Cardiac muscle cell (in vitro differentiated cells and primary cell): ENCODE results near the gene KRTAP3-3. TPM values are rescaled to one million over a fixed set of nuclear protein-coding genes. Genes with fewer than 3 reads are reported as not detected.

ENCODE experiments used
- DNase-seq, 2 donors: peaks; one replicate each; pipeline versions ENCODE4 v3.0.0 to v3.0.0-alpha.2; 2010 to 2017; ENCODE audit warnings: low read depth in 1 of 2, low spot score in 1 of 2
- H3K27ac ChIP-seq: fragments of 200-600 bp; sonication (generic); 2 replicates; pipeline ENCODE4 v1.5.1; 2016
- H3K27me3 ChIP-seq: fragments of 200-600 bp; sonication (generic); 2 replicates; pipeline ENCODE4 v1.6.0; 2016; ENCODE audit warnings: control low read depth
- H3K36me3 ChIP-seq: fragments of 200-600 bp; sonication (generic); 2 replicates; pipeline ENCODE4 v1.5.1; 2016; ENCODE audit warnings: control low read depth
- H3K4me1 ChIP-seq: fragments of 200-600 bp; sonication (generic); 2 replicates; pipeline ENCODE4 v1.8.1; 2017; ENCODE audit warnings: low read depth, mild to moderate bottlenecking, mixed run types
- H3K4me3 ChIP-seq: fragments of 200-600 bp; sonication (generic); 2 replicates; pipeline ENCODE4 v1.5.1; 2016; ENCODE audit warnings: mild to moderate bottlenecking
- H3K9me3 ChIP-seq: fragments of 200-600 bp; sonication (generic); 2 replicates; pipeline ENCODE4 v1.5.1; 2017; ENCODE audit warnings: low read depth, mild to moderate bottlenecking, control low read depth
- polyA plus RNA-seq: library from polyadenylated mRNA; unstranded; fragments of >200 nt; fragmentation: Nextera tagmentation; extraction: Ambion mirVana; gene quantifications from 2 replicates; pipeline ENCODE4 v1.2.1, GENCODE V29; 2016
- total RNA-seq: library from RNA; depleted of rRNA; stranded (reverse); fragments of >200 nt; gene quantifications from 2 replicates; pipeline ENCODE4 v1.2.3, GENCODE V29; 2016
- TF ChIP-seq, protein P1 (sequence below): IDR thresholded peaks from 2 replicates; pipeline ENCODE4 v1.5.1; 2012; ENCODE audit warnings: low read depth, mild to moderate bottlenecking, low read length

KRTAP3-3 gene
- total and polyA plus RNA-seq, 2 experiments from 2014 or later, result not detected

DNA sequence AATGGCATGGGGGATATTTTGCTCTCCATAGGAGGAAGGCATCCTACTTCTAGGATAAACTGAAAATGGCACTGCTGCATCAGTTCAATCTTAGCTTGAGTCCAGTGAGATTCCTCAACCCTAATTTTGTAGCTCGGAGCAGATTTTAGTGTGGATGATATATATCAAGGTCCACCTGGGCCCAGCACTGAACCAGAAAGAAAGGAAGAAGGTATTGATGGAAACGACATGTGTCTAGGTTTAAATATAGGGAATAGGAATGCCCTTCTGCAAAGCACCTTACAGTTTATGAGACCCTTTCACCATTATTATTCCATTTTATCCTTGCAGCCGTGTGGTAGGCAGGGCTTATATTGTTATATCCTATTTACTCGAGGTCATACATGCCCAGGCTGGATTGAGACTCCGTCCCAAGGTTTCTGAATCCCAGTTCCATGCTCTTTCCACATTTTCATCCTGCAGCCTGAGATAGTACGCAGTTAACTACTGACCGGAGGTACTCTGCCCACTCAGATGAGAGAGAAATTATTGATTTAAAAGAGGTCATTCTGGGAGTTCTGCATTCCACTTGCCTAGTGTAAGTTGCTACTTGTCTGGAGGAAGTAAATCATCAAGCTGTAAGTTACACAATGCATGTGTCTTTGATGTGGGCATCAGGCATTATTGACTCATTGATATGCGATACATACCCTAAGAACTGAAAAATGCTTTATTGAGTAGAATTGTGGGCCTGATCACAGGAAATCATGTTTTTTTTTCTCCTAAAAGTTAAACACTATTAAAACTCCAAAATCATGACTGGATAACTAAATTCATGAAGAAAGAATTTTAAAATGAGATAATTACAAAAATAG is 37.3 kb downstream of the KRTAP3-3 start:
- Histone ChIP-seq H3K4me3 (no peak overlapping the region), H3K4me1 (peaks cover 3% of the 10 kb centered on the region), H3K27me3 (no peaks in the 10 kb centered on the region), H3K36me3 (no peaks in the 10 kb centered on the region), H3K9me3 (no peaks in the 10 kb centered on the region), H3K27ac (no peak overlapping the region)
- DNase-seq, result peak in 1 of 2 donors; percentile 5
- TF ChIP-seq, protein P1, sequence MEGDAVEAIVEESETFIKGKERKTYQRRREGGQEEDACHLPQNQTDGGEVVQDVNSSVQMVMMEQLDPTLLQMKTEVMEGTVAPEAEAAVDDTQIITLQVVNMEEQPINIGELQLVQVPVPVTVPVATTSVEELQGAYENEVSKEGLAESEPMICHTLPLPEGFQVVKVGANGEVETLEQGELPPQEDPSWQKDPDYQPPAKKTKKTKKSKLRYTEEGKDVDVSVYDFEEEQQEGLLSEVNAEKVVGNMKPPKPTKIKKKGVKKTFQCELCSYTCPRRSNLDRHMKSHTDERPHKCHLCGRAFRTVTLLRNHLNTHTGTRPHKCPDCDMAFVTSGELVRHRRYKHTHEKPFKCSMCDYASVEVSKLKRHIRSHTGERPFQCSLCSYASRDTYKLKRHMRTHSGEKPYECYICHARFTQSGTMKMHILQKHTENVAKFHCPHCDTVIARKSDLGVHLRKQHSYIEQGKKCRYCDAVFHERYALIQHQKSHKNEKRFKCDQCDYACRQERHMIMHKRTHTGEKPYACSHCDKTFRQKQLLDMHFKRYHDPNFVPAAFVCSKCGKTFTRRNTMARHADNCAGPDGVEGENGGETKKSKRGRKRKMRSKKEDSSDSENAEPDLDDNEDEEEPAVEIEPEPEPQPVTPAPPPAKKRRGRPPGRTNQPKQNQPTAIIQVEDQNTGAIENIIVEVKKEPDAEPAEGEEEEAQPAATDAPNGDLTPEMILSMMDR, result no peak

DNA sequence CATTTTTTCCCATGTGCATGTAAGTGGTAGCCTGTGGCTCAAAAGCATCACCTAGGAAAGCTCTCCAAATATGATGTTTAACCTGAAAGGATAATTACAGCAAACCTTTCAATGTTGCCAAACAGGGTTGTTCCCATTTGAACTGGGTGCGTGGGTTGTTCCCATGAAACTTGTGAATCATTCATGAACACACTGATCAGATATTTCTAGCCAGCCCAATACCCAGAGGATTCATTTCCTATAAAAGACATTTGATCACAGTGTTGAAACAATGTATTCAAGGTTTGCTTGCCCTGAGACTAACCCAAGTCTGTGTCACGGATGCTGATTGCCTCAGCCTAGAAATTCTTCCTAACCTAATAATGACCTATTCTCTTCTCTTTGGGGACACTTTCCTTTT is 40.1 kb downstream of the KRTAP3-3 start:
- TF ChIP-seq, protein P1, result no peak
- Histone ChIP-seq H3K27me3 (no peaks in the 10 kb centered on the region), H3K4me3 (no peak overlapping the region), H3K9me3 (no peaks in the 10 kb centered on the region), H3K4me1 (no peaks in the 10 kb centered on the region), H3K36me3 (no peaks in the 10 kb centered on the region), H3K27ac (no peak overlapping the region)
- DNase-seq, result no peak

DNA sequence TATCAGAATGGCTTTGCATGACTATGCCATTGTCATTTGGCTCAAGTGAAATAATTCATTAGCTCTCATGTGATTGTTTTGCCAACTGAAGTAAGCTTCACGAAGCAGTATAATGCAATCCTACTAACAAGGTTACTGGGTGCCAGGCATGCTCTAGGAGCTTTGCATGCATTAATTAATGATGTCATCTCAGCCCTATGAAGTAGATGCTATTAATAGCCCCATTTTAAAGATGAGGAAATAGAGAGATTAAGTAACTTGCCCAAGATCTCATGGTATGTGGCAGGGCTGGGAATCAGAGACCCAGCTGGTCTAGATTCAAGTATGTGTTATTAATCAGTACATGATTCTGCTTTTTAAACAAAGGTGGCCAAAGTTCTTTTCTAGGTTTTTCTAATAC is 41.3 kb downstream of the KRTAP3-3 start:
- H3K9me3 ChIP-seq, result no peaks in the 10 kb centered on the region
- no peak overlapping the region for H3K27ac ChIP-seq
- TF ChIP-seq, protein P1, result no peak
- H3K4me1 ChIP-seq, result no peaks in the 10 kb centered on the region
- DNase-seq, result peak in 1 of 2 donors; percentile 17
- H3K4me3 ChIP-seq, result no peak overlapping the region
- H3K36me3 ChIP-seq, result no peaks in the 10 kb centered on the region
- H3K27me3 ChIP-seq, result no peaks in the 10 kb centered on the region

DNA sequence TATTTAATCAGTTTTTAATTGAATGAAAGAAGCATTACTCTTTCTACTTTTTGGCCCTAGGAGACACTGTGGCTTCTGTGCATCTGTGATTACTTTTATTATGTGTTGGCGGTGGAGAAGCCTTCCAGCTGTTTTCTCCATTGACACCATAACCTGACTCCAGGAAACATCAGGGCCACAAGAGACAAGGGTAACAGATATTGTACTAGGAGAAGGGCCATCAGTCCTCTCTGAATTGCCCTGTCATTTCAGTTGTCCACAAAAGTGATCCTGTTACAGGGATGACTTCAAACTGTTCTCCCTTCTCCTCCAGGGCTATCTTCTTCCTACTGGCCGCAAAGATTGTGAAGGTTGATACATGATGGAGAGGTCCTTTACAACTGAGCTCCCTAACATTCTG is 41.8 kb downstream of the KRTAP3-3 start:
- no peaks in the 10 kb centered on the region for H3K27me3 ChIP-seq
- H3K27ac ChIP-seq, result no peak overlapping the region
- TF ChIP-seq, protein P1, result no peak
- H3K9me3 ChIP-seq, result no peaks in the 10 kb centered on the region
- H3K36me3 ChIP-seq, result no peaks in the 10 kb centered on the region
- no peak for DNase-seq
- no peaks in the 10 kb centered on the region for H3K4me1 ChIP-seq
- H3K4me3 ChIP-seq, result no peak overlapping the region

DNA sequence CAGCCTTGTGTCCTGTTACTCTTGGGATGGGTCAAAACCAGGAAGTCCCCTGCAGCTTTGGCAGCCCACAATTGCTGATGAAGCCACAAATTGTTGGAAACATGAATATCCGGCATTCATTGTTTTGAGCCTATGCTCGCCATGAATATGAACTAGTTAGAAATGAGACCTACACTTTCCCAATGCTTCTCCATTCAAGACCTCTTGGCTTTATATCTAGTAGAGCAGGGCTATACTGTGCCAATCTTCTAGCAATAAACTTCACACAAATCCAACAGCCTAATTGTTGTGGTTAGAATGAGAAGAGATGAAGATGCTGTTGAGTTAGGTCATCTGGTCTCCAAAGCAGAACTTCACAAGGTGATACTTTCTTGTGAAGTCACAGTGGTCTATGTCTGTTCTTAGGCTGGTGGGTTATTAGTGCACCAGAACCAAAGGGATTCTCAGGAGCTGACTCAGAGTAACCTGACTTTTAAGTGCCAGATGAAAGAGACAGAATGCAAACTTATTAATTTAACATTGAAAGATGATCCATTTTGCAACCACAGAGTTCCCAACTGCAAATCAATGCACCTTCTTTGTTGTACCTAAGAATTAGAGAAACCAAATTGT is 42.8 kb downstream of the KRTAP3-3 start:
- TF ChIP-seq, protein P1, result no peak
- Histone ChIP-seq H3K27ac (no peak overlapping the region), H3K36me3 (no peaks in the 10 kb centered on the region), H3K4me1 (no peaks in the 10 kb centered on the region), H3K27me3 (no peaks in the 10 kb centered on the region), H3K9me3 (no peaks in the 10 kb centered on the region), H3K4me3 (no peak overlapping the region)
- no peak for DNase-seq
